NOMO-1 treated with dmso at 0.1 percent for 144 hours (cell line): Measurements from ENCODE around the gene GRHL3.

Experiments
- DNase-seq: peaks from one replicate; lab custom pipeline; 2025; ENCODE audit not compliant: unreplicated experiment; lab: John Stamatoyannopoulos, UW

The GRHL3 gene

GRCh38 chr1:24317081-24317480, 2.1 kb upstream of the GRHL3 start:
- no peak for DNase-seq

- no peak for DNase-seq
Observed at GRCh38 chr1:24317956-24318614, 1.1 kb upstream of the GRHL3 start.

- peak; percentile 9 for DNase-seq
Observed at GRCh38 chr1:24318615-24319311, 394 bp upstream of the GRHL3 start.

GRCh38 chr1:24319962-24320361, 805 bp downstream of the GRHL3 start:
- DNase-seq = no peak

- DNase-seq = no peak
Observed at GRCh38 chr1:24321126-24321525, 2.0 kb downstream of the GRHL3 start.

GRCh38 chr1:24321697-24322469, 2.7 kb downstream of the GRHL3 start:
- peak; percentile 84 for DNase-seq

- no peak for DNase-seq
Observed at GRCh38 chr1:24322470-24323177, 3.5 kb downstream of the GRHL3 start.

- DNase-seq = no peak
Observed at GRCh38 chr1:24323281-24323680, 4.1 kb downstream of the GRHL3 start.

GRCh38 chr1:24324903-24325302, 5.7 kb downstream of the GRHL3 start:
- DNase-seq = no peak

GRCh38 chr1:24325587-24326449, 6.7 kb downstream of the GRHL3 start:
- no peak for DNase-seq

- DNase-seq = no peak
Observed at GRCh38 chr1:24327486-24327885, 8.3 kb downstream of the GRHL3 start.

- no peak for DNase-seq
Observed at GRCh38 chr1:24327891-24328290, 8.7 kb downstream of the GRHL3 start.

GRCh38 chr1:24329331-24329730, 10.2 kb downstream of the GRHL3 start:
- no peak for DNase-seq

- DNase-seq = no peak
Observed at GRCh38 chr1:24329797-24330543, 10.8 kb downstream of the GRHL3 start.

GRCh38 chr1:24331961-24332673, 13.0 kb downstream of the GRHL3 start:
- DNase-seq = no peak

GRCh38 chr1:24336075-24336474, 16.9 kb downstream of the GRHL3 start:
- no peak for DNase-seq

GRCh38 chr1:24337455-24337854, 18.3 kb downstream of the GRHL3 start:
- no peak for DNase-seq

- DNase-seq = no peak
Observed at GRCh38 chr1:24338447-24338846, 19.3 kb downstream of the GRHL3 start.

- no peak for DNase-seq
Observed at GRCh38 chr1:24339996-24340395, 20.8 kb downstream of the GRHL3 start.
